Measurements from ENCODE around the gene CS.
"Not testable (repeated sequence)": the region's sequence is repeated elsewhere in the genome, so short reads cannot be mapped to it uniquely, and the experiment has no call there.

DNA sequence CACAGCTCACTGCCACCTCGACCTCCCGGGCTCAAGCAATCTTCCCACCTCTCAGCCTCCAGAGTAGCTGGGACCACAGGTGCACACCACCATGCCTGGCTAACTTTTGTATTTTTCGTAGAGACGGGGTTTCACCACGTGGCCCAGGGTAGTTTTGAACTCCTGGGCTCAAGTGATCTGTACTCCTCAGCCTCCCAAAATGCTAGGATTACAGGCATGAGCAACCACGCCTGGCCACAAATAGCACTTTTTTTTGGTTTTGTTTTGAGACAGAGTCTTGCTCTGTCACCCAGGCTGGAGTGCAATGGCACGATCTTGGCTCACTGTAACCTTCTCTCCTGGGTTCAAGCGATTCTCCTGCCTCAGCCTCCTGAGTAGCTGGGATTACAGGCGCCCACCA is 47.1 kb upstream of the CS start:
- not testable (repeated sequence) for TF ChIP-seq MAFK (IDR thresholded peaks at IDR 0.05; ENCODE audit: low read depth, low read length); SMC3 (IDR thresholded peaks at IDR 0.05; ENCODE audit: low read depth, low read length); POLR2A (IDR thresholded peaks at IDR 0.05; ENCODE audit: low read depth, low read length); NFE2L2 (IDR thresholded peaks at IDR 0.05; ENCODE audit: low read depth, low read length); CTCF (conservative IDR thresholded peaks at IDR 0.05; ENCODE audit: low read depth, low read length); MAZ (IDR thresholded peaks at IDR 0.05; ENCODE audit: borderline replicate concordance, low read depth, low read length); CEBPB (IDR thresholded peaks at IDR 0.05; ENCODE audit: low read depth, low read length)
